HG02588 (cell line): ENCODE data around the gene CAMK2B.

Experiments used
- ATAC-seq: cut with Tn5 transposase; IDR thresholded peaks from one replicate; pipeline ENCODE4 v1.9.1; 2021; ENCODE audit warnings: mild to moderate bottlenecking, moderate library complexity; ENCODE audit not compliant: unreplicated experiment

The CAMK2B gene

DNA sequence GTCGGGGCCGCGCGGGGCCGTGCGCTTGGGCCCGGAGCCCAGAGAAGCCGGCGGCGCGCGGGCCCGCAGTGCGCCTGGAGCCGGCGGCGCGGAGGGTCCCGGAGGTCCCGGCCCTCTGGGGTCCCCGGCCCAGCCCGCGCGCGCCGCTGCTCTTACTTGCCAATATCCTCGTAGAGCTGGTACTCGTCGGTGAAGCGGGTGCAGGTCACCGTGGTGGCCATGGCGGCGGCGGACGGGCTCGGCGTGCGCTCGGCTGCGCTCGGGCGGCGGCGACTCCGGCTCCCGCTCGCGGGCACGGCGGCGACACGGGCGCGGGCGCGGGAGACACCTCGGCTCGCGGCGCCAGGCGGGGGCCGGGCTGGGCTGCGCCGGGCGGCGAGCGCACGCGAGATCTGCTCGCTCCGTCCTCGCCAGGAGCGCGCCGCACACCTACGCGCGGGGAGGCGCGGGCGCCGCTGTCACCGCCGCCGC lies at the start of gene CAMK2B:
CAMK2B (minus strand) TSS at position 394 of the 471 bp plus-strand sequence; CDS start at position 221, 173 bp downstream.
- ATAC-seq: no peak

DNA sequence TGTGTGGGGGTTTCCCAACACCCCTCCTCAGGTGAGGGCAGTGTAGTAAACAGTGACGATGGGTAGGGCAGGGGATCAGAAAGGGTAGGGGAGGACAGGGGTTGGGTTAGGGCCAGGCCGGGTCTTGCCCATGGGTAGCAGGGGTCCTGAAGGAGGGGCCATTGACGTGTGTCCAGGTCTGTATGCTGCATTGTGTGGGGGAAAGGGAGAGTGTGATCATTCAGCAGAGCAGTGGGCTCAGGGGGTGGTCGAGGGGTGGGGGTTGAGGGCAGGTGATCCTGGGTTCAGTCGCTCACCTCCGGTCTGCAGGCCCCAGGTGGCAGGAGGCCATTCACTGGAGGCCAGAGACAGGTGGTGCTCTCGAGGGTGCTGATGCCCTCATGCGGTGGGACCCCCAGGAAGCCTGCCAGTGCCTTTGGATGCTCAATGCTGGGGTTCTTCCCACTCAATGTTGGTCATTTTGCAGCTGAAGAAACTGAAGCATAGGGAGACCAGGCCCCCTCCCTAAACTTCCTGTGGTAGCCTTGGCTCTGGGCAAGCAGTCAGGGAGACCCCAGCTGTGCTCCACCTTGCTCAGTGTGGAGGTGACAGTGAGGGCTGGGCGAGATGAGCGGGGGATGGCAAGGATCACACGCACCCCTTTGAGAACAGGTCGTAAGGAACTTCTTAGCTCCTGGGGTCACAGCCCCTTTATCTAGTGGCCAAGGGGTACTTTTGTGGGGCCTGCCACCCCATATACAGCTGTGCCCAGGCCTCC lies 48.8 kb upstream of the CAMK2B start:
- no peak for ATAC-seq

DNA sequence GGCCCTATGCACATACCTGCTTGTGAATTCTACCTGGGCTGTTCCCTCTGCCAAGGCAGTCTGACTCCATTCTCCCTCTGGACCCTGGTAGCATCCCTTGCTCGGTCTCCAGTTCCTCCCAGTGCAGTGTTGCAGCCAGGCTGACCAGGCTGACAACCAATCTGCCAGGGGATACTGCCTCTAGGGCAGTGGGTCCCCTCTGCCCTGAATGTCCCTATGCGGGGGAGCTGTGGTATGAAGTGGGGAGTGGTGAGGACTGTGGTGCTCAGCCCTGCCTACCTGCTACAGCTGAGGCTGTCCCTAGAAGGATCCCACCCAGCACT lies 48.0 kb upstream of the CAMK2B start:
- ATAC-seq: no peak

DNA sequence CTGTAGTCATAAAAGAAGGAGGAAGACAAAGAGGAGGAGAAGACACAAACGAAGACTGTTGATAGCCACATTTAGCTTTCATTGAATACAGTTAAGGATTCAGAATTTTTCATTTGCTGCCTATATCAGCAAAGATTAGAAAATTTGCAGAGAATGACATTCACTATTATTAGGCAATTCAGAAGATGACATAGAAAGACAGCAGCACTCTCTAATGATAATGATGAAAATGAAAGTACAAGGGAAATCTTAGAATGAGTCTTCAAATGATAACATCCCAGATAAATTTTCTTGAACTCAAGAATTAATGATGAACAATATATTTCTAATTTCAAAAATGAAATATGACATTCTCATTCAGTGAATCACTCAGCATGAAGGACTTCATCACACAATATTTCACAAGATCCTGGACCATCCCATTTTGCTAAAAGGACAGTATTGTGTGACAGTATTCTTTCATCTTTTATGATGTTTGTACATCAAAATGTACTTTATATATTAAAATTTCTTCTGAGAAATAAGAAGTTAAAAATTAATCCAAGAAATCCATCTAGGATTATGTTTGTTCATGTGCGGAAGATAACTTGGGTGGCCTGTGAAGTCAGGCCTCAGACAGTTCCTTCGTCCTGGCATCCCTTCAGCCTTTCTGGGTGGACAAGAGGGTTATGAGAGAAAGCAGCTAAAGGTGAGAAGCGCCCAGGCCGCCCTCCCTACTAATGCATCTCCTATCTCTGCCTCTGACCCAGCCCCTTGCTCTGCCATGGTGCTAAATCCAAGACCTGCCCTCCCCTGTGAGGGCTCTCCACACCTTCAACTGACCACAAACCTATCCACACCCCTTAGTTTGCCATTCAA lies 47.4 kb upstream of the CAMK2B start:
- ATAC-seq: no peak

DNA sequence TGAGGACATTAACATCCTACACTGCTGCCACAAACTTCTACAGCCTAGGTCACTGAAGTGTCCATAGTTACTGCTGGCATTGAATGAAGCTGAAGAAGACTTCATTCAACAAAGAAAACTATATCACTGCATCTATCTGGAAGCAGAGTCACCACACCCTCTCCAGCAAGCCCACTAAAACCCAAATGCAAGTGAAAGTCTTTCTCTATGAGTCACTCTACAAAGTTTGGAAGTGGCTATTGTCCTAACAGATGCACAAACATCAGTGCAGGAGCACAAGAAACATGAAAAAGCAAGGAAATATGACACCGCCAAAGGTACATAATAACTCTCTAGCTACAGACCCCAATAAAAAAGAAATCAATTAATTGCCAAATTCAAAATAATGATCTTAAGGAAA lies 43.5 kb upstream of the CAMK2B start:
- no peak for ATAC-seq

DNA sequence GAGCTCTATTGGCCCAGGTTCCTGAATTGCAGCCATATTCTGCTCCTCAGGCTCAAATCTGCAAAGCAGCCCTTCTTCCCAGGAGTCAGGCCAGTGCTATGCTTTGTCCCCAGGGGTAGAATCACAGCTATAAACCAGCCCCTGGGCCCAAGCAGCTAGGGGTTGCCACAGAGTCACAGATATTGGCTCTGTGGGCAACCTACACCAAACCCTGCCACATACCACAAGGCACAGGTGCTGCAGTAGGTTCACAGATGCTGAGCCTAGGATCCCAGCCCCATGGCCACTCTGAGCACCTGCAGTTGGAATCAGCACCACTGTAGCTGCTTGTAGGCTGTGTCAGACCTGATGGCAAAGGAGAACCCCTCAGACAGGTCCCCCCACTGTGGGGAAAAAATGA lies 43.1 kb upstream of the CAMK2B start:
- ATAC-seq: no peak

DNA sequence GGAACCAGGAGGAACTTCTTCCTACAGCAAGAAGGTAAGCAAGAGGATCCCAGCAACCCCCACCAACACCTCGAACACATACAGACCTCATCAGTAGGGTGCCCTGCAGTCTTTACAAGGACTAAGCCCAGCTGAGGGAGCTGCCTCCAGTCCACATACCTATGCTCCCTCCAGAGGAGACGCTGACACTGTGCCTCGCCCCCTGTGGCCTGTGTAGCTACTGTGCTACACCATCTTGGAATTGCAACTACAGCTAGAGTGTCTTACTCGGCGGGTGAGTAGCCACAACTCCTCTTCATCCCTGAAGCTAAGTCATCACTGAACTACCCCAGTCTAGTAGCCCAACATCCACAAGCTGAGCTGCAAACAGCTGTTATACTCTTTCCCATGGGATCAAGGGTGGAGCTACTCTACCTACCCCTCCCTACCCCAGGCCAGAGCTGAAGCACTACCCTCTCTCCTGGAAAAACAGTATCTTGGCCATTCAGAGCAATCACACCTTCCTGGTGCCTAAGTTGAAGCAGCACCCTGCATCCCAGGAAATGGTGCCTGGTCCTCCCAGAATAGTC lies 42.2 kb upstream of the CAMK2B start:
- no peak for ATAC-seq

DNA sequence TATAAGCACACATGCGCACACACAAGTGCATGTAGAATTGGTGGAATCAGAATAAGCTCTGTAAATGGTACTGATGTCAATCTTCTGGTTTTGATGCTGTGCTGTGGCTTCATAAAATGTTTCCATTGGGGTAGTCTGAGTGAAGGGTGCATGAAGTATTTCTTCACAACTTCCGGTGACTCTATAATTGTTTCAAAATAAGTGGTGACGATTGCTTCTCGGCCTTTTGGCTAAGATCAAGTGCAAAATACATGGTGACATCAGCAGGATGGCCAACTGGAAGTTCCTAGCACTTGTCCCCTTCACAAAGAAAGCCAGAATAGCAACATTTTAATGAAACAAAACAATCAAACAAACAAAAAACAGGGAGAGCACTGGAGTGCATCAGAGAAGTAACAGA lies 41.6 kb upstream of the CAMK2B start:
- ATAC-seq: no peak

DNA sequence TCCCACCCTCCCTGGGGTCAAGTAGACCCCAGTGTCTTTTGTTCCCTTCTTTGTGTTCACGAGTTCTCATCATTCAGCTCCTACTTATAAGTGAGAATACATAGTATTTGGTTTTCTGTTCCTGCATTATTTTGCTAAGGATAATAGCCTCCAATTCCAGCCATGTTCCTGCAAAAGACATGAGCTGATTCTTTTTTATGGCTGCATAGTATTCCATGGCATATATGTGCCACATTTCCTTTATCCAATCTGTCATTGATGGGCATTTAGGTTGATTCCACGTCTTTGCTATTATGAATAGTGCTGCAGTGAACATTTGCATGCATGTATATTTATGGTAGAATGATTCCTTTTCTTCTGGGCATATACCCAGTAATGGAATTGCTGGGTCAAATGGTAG lies 28.3 kb upstream of the CAMK2B start:
- no peak for ATAC-seq

DNA sequence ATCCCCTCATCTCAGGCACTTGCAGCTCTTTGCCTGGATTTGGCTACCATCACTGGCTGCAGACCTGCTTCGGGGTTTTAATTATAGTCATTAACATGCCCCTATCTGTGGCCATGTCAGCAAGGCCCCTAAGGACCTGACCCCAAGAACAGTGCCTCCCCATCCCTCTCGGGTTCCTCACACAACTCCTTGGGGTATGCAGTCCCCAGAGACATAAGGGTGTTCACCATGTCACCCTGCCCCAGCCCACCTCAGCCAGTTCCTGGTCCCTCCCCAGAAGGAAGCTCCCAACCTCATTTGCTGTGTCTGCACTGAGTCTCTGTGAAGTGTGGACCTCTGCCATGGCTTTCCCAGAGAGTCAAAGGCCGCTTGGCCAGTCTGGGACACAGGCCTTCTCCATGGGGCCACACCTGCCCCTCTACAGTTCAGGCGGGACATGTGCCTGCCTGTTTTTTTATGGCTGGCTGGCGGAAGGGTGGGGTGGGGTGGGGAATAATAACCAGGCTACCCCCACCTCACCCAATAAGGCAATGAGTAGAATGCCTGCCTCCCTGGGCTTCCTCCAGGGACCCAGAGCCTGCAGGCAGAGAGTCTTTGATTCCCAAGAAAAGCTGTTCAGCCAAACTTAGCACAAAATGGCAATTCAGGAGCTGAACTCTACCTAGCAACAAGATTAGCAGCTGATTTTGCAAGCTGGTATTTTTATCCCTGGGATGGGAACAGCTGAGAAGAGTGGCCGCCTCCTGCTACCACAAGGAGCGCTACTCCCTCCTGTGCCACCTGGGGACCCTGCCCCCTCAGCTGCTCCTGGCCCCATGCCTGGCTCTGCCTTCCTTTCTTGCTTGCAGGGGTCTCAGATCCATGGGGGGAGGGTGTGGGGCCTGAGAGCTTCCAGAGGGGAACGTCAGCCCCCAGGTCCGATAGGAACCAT lies 23.7 kb upstream of the CAMK2B start:
- ATAC-seq: no peak

DNA sequence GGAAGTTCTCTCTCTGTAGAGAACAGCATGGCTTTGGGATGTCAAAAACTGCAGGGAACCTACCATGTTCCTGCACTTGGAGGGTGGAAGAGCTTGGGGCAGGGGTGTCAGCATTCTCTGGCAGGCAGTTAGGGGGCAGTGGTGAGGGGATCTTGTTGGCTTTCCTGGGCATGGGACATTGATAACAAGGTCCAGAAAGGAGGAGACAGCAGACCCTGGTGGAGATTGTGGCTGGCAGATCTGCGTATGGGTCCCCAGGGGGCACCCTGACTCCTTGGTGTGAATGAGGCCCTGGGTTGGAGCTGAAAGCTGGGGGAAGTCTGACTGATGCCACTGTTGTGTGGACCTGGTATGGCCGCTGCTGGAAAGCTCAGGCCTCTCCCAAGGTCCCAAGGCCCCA lies 22.9 kb upstream of the CAMK2B start:
- no peak for ATAC-seq

DNA sequence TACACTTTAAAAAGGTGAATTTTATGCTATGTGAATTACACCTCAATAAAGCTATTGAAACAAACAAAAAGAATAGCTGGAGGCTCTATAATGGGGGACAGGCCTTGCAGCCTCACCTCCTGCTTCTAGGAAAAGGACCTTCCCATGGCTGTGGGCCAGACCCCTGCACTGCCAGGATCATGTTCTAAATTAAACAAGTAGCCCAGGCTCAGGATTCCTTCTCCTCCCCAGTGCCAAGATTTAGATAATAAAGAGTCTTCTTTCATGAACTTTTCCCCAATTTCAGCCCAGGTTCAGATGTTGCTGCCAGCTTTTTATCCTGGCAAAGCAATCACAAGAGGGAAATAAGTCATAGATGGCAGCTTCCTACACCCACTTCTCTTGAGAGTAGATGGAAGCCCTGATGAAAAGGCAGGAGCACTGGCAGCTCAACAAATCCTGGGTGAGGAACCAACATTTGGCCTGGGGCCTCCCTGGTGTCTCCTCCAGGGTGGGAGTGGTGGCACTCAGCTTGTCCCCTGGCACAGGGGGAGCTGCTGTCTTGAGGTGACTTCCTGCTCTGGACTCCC lies 22.2 kb upstream of the CAMK2B start:
- no peak for ATAC-seq

DNA sequence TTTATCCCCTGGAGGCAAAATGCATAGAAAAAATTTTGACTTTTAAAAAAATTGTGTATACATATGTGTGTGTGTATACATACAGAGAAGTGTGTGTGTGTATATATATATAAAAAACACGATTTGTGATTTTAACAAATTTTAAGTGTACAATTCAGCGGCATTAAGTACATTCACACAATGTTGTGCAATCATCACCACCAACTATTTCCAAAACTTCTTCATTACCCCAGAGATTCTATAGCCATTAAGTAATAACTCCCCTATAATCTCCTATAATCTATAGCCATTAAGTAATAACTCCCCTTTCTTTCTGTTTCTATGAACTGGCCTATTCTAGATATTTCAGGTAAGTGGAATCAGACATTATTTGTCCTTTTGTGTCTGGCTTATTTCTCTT lies 20.7 kb upstream of the CAMK2B start:
- no peak for ATAC-seq

DNA sequence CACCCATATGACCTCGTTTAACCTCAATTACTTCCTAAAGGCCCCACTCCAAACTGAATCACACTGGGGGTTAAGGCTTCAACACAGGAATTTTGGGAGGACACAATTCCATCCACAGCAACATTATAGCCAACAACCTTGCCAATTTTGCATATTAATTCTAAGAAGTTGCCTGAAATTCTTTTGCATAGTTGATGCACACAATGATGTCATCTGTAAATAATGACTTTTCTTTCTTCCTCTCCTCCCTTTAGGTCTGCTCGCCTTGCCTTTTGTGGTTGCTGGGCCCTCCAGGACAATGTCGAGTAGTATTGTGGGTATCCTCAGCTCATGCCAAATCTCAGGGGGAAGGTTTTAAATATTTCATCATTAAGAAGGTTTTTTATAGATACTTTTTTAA lies 16.0 kb upstream of the CAMK2B start:
- ATAC-seq: no peak

DNA sequence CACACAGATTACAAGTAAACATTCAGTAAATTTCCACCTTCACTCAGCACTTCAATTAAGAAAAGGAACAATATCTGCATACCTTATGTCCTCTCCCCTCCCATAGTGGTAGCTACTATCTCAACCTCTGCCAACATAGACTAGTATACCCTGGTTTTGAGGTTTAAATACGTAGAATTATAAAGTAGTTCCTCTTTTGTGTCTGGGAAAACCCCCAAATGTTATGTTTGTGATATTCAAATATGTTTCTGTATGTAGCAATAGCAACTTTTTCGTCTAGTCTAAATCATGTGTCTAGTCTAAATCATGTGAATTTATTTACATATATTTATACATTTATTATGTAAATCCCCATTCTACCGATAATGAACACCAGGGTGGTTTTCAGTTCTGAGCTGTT lies 13.2 kb upstream of the CAMK2B start:
- ATAC-seq: no peak

DNA sequence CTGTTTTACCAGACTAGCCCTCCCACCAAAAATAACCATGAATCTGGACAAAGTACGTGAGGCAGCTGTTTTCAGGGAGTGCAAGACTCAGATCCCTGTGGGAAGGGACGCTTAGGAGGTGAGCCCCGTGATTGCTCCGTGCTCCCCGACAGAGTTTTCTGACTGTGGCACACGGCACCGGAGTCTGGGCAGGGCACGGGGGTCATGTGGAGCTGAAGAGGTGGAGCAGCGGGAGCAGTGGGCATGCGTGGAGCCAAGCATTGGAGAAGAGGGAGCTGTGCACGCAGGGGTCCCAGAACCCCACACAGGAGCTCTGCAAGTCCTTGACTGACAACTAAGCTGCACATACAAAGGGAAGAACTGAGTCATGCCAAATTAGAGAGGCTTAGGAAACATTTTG lies 11.1 kb upstream of the CAMK2B start:
- ATAC-seq: no peak

DNA sequence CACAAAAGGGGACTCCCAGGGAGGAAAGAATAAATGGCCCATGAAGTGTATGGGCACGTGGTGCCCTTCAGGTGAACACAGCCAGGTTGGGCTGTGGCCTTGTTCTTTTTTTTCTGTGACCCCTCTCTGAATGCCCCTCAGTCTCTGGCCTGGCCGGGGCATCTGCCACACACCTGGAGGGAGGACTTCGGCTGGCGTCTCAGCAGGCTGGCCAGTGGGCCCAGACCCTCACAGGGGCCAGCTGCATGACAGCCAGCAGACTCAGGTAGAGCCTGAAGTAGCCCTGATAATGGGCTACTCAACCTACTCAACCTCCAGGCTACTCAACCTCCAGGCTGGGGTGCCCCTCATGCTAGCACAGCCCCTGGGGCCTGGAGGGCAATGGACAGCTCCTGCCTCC lies 9.8 kb upstream of the CAMK2B start:
- no peak for ATAC-seq

DNA sequence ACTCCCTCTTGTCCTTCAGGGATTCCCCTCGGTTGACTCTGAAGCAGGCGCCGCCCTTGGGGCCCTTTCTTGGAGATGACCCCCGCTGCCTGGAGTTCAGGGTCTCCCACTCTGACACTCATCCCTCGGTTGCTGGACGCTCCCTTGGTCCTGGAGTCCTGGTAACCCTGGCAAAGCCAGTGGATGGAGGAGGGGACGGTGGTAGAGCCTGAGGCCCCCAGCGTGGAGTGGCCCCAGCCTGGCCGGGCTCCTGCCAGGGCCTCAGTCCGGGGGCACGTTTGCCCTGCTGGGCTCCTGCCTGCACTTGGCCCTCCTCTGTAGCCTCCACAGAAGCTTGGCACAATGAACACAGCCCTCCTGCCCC lies 9.3 kb upstream of the CAMK2B start:
- ATAC-seq: no peak

DNA sequence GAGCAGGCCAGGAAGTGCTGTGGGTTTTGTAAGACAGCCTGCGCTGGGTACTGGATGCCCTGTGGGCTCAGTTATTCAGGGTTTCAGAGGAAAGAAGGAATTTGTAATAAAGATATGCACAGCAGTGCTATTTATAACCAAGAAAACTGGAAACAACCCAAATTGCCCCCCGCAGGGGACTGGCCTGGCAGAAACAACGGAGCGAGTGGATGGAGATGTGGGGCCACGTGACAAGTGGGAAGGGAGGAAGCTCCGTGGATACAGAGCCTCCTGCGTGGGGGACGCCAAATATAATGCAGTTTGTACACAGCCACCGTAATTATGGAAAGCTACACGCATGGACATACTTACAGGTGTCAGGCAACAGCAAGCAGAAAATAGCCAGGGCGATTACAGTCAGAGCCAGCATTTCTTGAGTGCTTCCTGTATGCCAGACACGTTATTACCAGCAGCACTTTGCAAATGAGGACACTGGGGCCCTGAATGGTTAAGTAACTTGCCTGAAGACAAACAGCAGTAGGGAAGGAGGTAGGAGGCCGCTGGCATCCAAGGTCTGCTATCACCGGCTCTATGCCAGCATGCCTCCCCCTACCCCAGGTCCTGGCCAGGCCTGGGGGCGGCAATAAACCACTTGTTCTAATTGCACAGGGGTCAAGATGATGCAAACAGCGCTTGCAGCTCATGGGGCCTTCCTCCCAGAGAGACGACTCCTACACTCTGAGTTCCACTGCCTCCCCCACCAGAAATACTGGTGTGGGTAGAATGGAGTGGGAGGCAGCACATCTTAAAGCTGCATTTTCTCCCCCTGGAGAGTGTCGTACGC lies 8.7 kb upstream of the CAMK2B start:
- ATAC-seq: no peak

DNA sequence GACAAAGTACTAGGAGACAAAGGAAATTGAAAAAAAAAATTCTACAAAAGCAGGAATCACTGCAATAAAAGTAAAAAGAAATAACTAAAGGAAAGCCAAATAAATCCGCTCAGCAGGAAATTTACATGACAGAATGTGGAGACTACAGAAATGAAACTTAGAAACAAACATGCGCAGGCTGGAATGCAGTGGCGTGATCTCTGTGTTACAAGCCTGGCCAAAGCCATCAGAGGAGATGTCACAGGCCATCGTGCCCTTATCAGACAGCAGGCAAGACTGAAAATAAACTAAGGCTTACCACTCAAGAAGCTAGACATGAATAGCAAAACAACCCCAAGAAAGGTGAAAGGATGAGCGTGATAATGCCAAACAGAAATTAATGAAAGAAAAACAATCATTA lies 6.3 kb upstream of the CAMK2B start:
- no peak for ATAC-seq
